Measurements from ENCODE around the gene GRM5.
"Not testable (repeated sequence)": the region's sequence is repeated elsewhere in the genome, so short reads cannot be mapped to it uniquely, and the experiment has no call there.

Gene GRM5

GRCh38 chr11:88536616-88537265 lies 529.0 kb downstream of the GRM5 start:
- no peak for DNase-seq (ENCODE audit: low read depth)
- TF ChIP-seq, protein P1, sequence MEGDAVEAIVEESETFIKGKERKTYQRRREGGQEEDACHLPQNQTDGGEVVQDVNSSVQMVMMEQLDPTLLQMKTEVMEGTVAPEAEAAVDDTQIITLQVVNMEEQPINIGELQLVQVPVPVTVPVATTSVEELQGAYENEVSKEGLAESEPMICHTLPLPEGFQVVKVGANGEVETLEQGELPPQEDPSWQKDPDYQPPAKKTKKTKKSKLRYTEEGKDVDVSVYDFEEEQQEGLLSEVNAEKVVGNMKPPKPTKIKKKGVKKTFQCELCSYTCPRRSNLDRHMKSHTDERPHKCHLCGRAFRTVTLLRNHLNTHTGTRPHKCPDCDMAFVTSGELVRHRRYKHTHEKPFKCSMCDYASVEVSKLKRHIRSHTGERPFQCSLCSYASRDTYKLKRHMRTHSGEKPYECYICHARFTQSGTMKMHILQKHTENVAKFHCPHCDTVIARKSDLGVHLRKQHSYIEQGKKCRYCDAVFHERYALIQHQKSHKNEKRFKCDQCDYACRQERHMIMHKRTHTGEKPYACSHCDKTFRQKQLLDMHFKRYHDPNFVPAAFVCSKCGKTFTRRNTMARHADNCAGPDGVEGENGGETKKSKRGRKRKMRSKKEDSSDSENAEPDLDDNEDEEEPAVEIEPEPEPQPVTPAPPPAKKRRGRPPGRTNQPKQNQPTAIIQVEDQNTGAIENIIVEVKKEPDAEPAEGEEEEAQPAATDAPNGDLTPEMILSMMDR (IDR thresholded peaks at IDR 0.05; ENCODE audit: low read length, missing control alignments), result no peak
- H3K4me3 ChIP-seq (replicated peaks; ENCODE audit: low read depth, low read length), result no peak overlapping the region

- peak; percentile 93 for DNase-seq (ENCODE audit: low read depth)
- TF ChIP-seq, protein P1 (IDR thresholded peaks at IDR 0.05; ENCODE audit: low read length, missing control alignments), result no peak
- no peak overlapping the region for H3K4me3 ChIP-seq (replicated peaks; ENCODE audit: low read depth, low read length)
These were observed 529.8 kb downstream of the GRM5 start for GRCh38 chr11:88535916-88536547.

DNA sequence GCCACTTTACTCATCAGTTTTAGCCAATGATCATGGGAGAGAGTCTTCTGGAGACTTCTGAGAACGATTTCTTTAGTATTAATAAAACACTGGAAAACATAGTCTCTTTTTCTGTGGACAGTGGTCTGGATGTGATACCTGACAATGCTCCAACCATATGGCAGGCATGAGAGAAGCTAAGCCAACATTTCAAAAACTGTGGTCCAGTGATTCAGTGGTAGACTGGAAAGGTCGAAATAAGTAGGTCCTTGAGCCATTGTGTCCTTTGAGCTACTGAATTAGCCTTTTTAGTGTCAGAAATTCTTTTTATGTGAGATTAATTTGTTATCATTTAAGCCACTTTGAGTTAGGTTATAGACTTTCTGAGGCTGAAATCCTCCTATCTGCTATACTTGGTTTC lies 530.5 kb downstream of the GRM5 start:
- TF ChIP-seq, protein P1 (IDR thresholded peaks at IDR 0.05; ENCODE audit: low read length, missing control alignments), result no peak
- DNase-seq (ENCODE audit: low read depth), result no peak
- no peak overlapping the region for H3K4me3 ChIP-seq (replicated peaks; ENCODE audit: low read depth, low read length)

DNA sequence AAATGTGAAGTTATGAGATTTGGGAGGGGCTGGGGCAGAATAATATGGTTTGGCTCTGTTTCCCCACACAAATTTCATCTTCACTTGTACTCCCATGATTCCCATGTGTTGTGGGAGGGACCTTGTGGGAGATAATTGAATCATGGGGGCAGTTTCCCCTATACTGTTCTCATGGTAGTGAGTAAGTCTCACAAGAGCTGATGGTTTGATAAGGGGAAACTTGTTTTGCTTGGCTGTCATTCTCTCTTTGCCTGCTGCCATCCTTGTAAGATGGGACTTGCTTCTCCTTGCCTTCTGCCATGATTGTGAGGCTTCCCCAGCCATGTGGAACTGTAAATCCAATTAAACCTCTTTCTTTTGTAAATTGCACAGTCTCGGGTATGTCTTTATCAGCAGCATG lies 531.1 kb downstream of the GRM5 start:
- H3K4me3 ChIP-seq (replicated peaks; ENCODE audit: low read depth, low read length); DNase-seq (ENCODE audit: low read depth): not testable (repeated sequence)

- H3K4me3 ChIP-seq (replicated peaks; ENCODE audit: low read depth, low read length), result no peak overlapping the region
- DNase-seq (ENCODE audit: low read depth), result no peak
- TF ChIP-seq, protein P1 (IDR thresholded peaks at IDR 0.05; ENCODE audit: low read length, missing control alignments), result no peak
These were observed 531.6 kb downstream of the GRM5 start for GRCh38 chr11:88534185-88534584.

DNA sequence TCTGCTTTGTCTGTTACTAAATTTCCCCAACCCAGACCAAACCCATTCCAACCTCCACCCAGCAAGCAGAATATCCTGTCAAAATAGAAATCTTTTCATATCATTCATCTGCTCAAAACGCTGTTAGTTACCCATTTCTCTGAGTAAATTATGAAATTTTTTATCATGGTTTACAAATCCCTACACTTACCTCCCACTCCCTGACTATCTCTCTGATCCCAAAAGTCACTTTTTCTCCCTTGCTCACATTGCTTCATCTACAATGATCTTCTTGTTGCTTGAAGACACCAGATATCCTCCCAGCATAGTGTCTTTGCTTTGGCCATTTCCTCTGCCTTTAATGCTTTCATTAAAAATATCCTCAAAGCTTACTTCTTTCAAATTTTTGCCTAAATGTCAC lies 532.8 kb downstream of the GRM5 start:
- H3K4me3 ChIP-seq (replicated peaks; ENCODE audit: low read depth, low read length), result no peak overlapping the region
- TF ChIP-seq, protein P1 (IDR thresholded peaks at IDR 0.05; ENCODE audit: low read length, missing control alignments), result no peak

GRCh38 chr11:88531831-88532230 lies 534.0 kb downstream of the GRM5 start:
- DNase-seq (ENCODE audit: low read depth), result no peak
- no peak overlapping the region for H3K4me3 ChIP-seq (replicated peaks; ENCODE audit: low read depth, low read length)
- TF ChIP-seq, protein P1 (IDR thresholded peaks at IDR 0.05; ENCODE audit: low read length, missing control alignments), result no peak

More for the DNA sequence above, 532.8 kb downstream of the GRM5 start:
- no peak for DNase-seq (ENCODE audit: low read depth)

Data from fibroblast of pulmonary artery (primary cell).